ENCODE measurements around the gene KIF3A.

Gene KIF3A

DNA sequence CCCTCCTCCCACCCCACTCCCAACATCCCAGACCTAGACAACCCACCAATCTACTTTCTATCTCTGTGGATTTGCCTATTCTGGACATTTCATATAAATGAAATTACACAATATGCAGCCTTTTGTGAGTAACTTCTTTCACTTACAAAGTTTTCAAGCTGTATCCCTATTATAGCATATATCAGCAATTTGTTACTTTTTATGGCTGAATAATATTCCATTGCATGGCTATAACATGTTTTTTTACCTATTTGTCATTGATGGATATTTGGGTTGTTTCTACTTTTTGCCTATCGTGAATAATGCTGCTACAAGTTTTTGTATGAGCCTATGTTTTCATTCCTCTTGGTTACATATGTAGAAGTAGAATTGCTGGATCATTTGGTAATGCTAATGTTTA is 1.9 kb upstream of the KIF3A start:
- H3K27ac ChIP-seq = no peak overlapping the region
- no peaks in the 10 kb centered on the region for H4K20me1 ChIP-seq (ENCODE audit: insufficient read depth)
- H3K4me1 ChIP-seq (ENCODE audit: low read depth, poor library complexity, severe bottlenecking) = peaks cover 23% of the 10 kb centered on the region
- no peak overlapping the region for H2AFZ ChIP-seq (ENCODE audit: low read depth)
- no peak overlapping the region for H3K9ac ChIP-seq
- H3K36me3 ChIP-seq (ENCODE audit: insufficient read depth) = no peaks in the 10 kb centered on the region
- H3K79me2 ChIP-seq (ENCODE audit: insufficient read depth, low read depth) = no peaks in the 10 kb centered on the region
- TF ChIP-seq, protein P1, sequence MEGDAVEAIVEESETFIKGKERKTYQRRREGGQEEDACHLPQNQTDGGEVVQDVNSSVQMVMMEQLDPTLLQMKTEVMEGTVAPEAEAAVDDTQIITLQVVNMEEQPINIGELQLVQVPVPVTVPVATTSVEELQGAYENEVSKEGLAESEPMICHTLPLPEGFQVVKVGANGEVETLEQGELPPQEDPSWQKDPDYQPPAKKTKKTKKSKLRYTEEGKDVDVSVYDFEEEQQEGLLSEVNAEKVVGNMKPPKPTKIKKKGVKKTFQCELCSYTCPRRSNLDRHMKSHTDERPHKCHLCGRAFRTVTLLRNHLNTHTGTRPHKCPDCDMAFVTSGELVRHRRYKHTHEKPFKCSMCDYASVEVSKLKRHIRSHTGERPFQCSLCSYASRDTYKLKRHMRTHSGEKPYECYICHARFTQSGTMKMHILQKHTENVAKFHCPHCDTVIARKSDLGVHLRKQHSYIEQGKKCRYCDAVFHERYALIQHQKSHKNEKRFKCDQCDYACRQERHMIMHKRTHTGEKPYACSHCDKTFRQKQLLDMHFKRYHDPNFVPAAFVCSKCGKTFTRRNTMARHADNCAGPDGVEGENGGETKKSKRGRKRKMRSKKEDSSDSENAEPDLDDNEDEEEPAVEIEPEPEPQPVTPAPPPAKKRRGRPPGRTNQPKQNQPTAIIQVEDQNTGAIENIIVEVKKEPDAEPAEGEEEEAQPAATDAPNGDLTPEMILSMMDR (conservative IDR thresholded peaks at IDR 0.05; ENCODE audit: low read depth, low read length) = no peak
- H3K4me2 ChIP-seq = no peak overlapping the region
- no peak overlapping the region for H3K4me3 ChIP-seq (IDR thresholded peaks at IDR 0.05; ENCODE audit: insufficient read depth, low read depth, low read length)
- H3K27me3 ChIP-seq (ENCODE audit: insufficient read depth, low read depth) = no peaks in the 10 kb centered on the region

GRCh38 chr5:132737982-132738681 is 786 bp upstream of the KIF3A start:
- no peaks in the 10 kb centered on the region for H3K36me3 ChIP-seq (ENCODE audit: insufficient read depth)
- H4K20me1 ChIP-seq (ENCODE audit: insufficient read depth) = no peaks in the 10 kb centered on the region
- H3K79me2 ChIP-seq (ENCODE audit: insufficient read depth, low read depth) = no peaks in the 10 kb centered on the region
- no peaks in the 10 kb centered on the region for H3K27me3 ChIP-seq (ENCODE audit: insufficient read depth, low read depth)
- no peak overlapping the region for H3K9ac ChIP-seq
- H2AFZ ChIP-seq (ENCODE audit: low read depth) = peak overlapping the region; percentile 86
- no peak overlapping the region for H3K4me3 ChIP-seq (IDR thresholded peaks at IDR 0.05; ENCODE audit: insufficient read depth, low read depth, low read length)
- TF ChIP-seq, protein P1 (conservative IDR thresholded peaks at IDR 0.05; ENCODE audit: low read depth, low read length) = no peak
- H3K4me2 ChIP-seq = peak overlapping the region; percentile 52; the same call in 1 of the 2 replicates
- no peak overlapping the region for H3K27ac ChIP-seq
- peaks cover 23% of the 10 kb centered on the region for H3K4me1 ChIP-seq (ENCODE audit: low read depth, poor library complexity, severe bottlenecking)

GRCh38 chr5:132734687-132735086 is 2.7 kb downstream of the KIF3A start:
- no peak overlapping the region for H2AFZ ChIP-seq (ENCODE audit: low read depth)
- TF ChIP-seq, protein P1 (conservative IDR thresholded peaks at IDR 0.05; ENCODE audit: low read depth, low read length) = no peak
- no peaks in the 10 kb centered on the region for H3K27me3 ChIP-seq (ENCODE audit: insufficient read depth, low read depth)
- no peak overlapping the region for H3K9ac ChIP-seq
- H3K4me2 ChIP-seq = no peak overlapping the region
- peaks cover 23% of the 10 kb centered on the region for H3K4me1 ChIP-seq (ENCODE audit: low read depth, poor library complexity, severe bottlenecking)
- no peak overlapping the region for H3K27ac ChIP-seq
- no peaks in the 10 kb centered on the region for H3K36me3 ChIP-seq (ENCODE audit: insufficient read depth)
- H4K20me1 ChIP-seq (ENCODE audit: insufficient read depth) = no peaks in the 10 kb centered on the region
- H3K79me2 ChIP-seq (ENCODE audit: insufficient read depth, low read depth) = no peaks in the 10 kb centered on the region
- H3K4me3 ChIP-seq (IDR thresholded peaks at IDR 0.05; ENCODE audit: insufficient read depth, low read depth, low read length) = no peak overlapping the region

DNA sequence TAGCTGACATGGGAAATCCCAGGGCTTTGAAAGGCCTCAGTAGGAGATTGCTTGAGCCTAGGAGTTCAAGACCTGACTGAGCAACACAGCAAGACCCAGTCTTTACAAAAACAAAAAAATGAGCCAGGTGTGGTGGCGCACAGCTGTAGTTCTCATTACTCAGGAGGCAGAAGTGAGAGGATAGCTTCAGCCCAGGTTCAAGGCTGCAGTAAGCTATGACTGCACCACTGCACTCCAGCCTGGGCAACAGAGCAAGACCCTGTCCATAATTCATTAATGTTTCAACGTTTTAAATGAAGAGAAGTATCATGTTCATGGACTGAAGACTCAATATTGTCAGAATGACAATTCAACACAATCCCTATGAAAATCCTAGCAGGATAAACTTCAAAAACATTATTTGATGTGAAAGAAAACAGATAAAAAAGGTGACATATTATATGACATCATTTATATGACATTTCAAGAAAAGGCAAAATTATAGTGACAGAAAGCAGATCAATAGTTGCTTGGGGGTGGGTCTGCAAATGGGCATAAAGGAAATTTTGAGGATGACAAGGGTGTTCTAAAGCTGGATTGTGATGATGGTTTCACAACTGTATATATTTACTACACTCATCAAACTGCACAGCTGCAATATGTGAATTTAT is 3.7 kb downstream of the KIF3A start:
- Histone ChIP-seq H3K27me3 (ENCODE audit: insufficient read depth, low read depth) (no peaks in the 10 kb centered on the region), H3K9ac (no peak overlapping the region), H3K4me1 (ENCODE audit: low read depth, poor library complexity, severe bottlenecking) (peaks cover 23% of the 10 kb centered on the region), H3K36me3 (ENCODE audit: insufficient read depth) (no peaks in the 10 kb centered on the region), H2AFZ (ENCODE audit: low read depth) (no peak overlapping the region), H3K79me2 (ENCODE audit: insufficient read depth, low read depth) (no peaks in the 10 kb centered on the region), H3K27ac (no peak overlapping the region), H3K4me3 (IDR thresholded peaks at IDR 0.05; ENCODE audit: insufficient read depth, low read depth, low read length) (no peak overlapping the region), H4K20me1 (ENCODE audit: insufficient read depth) (no peaks in the 10 kb centered on the region), H3K4me2 (no peak overlapping the region)
- TF ChIP-seq, protein P1 (conservative IDR thresholded peaks at IDR 0.05; ENCODE audit: low read depth, low read length) = no peak
